ENCODE results near the gene CMTM5. TPM values are rescaled to one million over a fixed set of nuclear protein-coding genes. Genes with fewer than 3 reads are reported as not detected.

The CMTM5 gene
- total RNA-seq, 1 donor from 2014 or later = 2.9 TPM

DNA sequence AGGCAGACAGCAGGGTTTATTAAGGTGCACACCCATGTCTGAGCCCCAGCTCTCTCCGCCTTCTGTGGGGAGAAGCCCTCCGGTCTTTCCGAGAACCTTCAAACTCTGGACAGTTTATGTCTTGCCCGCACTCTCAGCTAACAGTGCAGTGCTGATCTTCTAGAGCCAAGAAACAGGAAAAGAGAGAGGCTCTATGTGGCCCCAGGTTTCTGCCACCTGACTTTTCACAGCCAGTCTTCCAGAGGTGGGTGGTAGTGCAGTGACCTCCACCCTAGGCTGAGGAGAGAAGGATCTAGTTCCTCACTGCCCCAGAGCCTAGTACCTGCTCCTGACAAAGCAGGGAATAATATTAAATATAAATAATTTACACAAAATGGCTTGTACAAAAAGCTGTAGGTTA is 20.2 kb upstream of the CMTM5 start:
- H3K9me3 ChIP-seq = no peaks in the 10 kb centered on the region
- TF ChIP-seq, protein P1, sequence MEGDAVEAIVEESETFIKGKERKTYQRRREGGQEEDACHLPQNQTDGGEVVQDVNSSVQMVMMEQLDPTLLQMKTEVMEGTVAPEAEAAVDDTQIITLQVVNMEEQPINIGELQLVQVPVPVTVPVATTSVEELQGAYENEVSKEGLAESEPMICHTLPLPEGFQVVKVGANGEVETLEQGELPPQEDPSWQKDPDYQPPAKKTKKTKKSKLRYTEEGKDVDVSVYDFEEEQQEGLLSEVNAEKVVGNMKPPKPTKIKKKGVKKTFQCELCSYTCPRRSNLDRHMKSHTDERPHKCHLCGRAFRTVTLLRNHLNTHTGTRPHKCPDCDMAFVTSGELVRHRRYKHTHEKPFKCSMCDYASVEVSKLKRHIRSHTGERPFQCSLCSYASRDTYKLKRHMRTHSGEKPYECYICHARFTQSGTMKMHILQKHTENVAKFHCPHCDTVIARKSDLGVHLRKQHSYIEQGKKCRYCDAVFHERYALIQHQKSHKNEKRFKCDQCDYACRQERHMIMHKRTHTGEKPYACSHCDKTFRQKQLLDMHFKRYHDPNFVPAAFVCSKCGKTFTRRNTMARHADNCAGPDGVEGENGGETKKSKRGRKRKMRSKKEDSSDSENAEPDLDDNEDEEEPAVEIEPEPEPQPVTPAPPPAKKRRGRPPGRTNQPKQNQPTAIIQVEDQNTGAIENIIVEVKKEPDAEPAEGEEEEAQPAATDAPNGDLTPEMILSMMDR (IDR thresholded peaks at IDR 0.05) = no peak
- no peaks in the 10 kb centered on the region for H3K27me3 ChIP-seq
- peaks cover 12 to 17% of the 10 kb centered on the region in 2 donors for H3K36me3 ChIP-seq
- H3K4me3 ChIP-seq = no peak overlapping the region
- intact Hi-C loops (cut with DNase I) = loop anchor here (1.0 kb wide), 1 partner anchor 24 kb away; no protein-coding TSS in a partner anchor
- H3K27ac ChIP-seq = no peak overlapping the region
- H3K4me1 ChIP-seq = peaks cover 4 to 11% of the 10 kb centered on the region in 2 donors
- DNase-seq (ENCODE audit: low spot score in 2 of 2) = peak in 1 of 2 donors; percentile 16

DNA sequence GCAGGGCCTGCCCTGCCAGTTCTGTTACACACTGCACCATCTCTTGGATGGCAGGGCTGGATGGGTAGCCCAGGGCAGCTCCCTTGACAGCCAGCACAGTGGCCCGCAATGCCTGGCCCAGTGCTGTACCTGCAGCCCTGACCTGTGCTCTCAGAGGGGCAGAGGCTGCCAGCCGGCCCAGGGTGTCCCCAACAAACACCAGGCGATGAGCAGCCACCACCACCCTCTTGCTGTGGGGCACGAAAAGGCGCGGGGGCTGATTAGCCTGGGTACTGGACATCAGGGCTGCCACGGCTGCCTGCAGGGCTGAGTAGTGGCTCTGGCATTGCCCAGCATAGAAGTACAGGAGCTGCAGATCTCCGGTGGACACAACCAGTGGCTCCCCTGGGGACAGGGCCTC is 19.6 kb upstream of the CMTM5 start:
- H3K36me3 ChIP-seq = peaks cover 12 to 17% of the 10 kb centered on the region in 2 donors
- intact Hi-C loops (cut with DNase I) = no loop called here
- H3K27me3 ChIP-seq = no peaks in the 10 kb centered on the region
- H3K4me1 ChIP-seq = peaks cover 2 to 10% of the 10 kb centered on the region in 2 donors
- TF ChIP-seq, protein P1 (IDR thresholded peaks at IDR 0.05) = no peak
- peak in 1 of 2 donors; percentile 57 for DNase-seq (ENCODE audit: low spot score in 2 of 2)
- no peaks in the 10 kb centered on the region for H3K9me3 ChIP-seq
- H3K27ac ChIP-seq = no peak overlapping the region
- H3K4me3 ChIP-seq = no peak overlapping the region

DNA sequence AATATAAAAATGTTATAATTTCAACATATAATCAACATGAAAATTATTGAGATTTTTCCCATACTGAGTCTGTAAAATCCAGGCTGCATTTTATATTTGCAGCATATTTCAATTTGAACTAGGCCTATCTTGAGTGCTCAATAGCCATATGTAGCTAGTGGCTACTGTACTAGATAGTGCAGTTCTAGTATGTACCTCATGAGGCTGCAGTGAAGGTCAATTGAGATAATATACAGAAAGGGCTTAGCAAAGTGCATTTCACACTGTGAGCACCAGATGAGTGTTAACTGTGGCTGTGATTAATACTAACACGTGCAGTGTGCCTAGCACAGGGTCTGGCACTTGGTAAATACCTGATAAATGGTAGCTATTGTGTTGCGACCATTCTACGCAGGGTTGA is 18.8 kb upstream of the CMTM5 start:
- no peak for DNase-seq (ENCODE audit: low spot score in 2 of 2)
- Histone ChIP-seq H3K27me3 (no peaks in the 10 kb centered on the region), H3K27ac (no peak overlapping the region), H3K4me1 (peaks cover 2 to 10% of the 10 kb centered on the region in 2 donors), H3K36me3 (peaks cover 12 to 17% of the 10 kb centered on the region in 2 donors), H3K4me3 (no peak overlapping the region), H3K9me3 (no peaks in the 10 kb centered on the region)
- intact Hi-C loops (cut with DNase I) = no loop called here
- TF ChIP-seq, protein P1 (IDR thresholded peaks at IDR 0.05) = no peak

DNA sequence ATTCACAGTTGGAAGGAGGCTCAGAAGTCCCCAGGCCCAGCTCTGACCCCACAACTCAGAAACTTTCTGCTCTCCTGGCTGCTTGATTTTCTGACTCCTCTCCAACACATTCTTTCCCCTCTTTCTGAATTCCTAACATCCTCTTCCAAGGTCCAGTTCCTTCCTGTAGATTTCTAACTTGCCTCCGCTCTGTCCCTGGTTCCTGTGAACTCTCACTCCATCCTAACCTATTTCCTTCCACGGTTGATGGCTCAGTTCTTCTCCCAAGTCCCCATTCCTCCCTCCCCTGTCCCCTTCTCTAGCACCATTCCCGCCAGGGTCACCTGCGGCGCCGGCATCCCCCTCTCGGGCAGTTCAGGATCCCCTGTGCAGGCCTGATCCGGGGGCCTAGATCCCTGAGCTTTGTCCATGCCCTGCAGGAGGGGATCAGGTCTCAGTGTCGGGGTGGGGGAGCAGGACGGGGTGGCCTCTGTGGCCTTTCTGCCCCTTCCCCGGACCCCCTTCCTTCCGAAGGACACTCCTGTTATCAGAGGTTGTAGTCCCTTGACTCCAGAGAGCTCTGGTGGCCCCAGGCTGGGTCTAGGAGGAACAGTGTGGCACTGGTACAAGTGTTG is 18.2 kb upstream of the CMTM5 start:
- DNase-seq (ENCODE audit: low spot score in 2 of 2) = no peak
- no peaks in the 10 kb centered on the region for H3K27me3 ChIP-seq
- H3K9me3 ChIP-seq = no peaks in the 10 kb centered on the region
- H3K4me3 ChIP-seq = no peak overlapping the region
- intact Hi-C loops (cut with DNase I) = no loop called here
- TF ChIP-seq, protein P1 (IDR thresholded peaks at IDR 0.05) = no peak
- peak overlapping the region in 1 of 2 donors; percentile 16 for H3K27ac ChIP-seq
- peaks cover 12 to 17% of the 10 kb centered on the region in 2 donors for H3K36me3 ChIP-seq
- H3K4me1 ChIP-seq = peaks cover 2 to 9% of the 10 kb centered on the region in 2 donors

DNA sequence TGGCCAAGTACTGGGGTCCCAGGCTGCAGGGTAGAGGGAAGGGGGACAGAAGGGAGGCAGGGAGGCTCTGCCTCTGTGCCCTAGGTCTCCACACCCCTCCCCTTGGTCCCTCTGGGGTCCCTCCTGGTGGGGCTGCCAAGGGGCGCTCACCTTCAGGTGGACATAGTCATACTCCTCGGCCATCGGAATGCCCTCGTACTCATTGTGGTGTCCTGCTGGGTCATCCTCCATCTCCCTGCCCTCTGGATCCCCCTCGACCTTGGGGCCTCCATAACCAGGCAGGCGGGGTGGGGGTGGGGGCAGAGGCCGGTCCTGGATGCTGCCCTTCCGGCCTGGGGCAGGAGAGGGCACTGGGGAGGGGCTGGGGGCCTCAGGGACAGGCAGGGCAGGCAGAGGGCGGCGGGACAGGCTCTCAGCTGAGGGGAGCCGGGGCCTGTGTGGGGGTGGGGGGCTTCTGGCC is 17.6 kb upstream of the CMTM5 start:
- Histone ChIP-seq H3K9me3 (no peaks in the 10 kb centered on the region), H3K27me3 (no peaks in the 10 kb centered on the region), H3K4me1 (peaks cover 5 to 14% of the 10 kb centered on the region in 2 donors), H3K36me3 (peaks cover 12 to 17% of the 10 kb centered on the region in 2 donors), H3K4me3 (no peak overlapping the region), H3K27ac (peak overlapping the region in 1 of 2 donors; percentile 16)
- intact Hi-C loops (cut with DNase I) = no loop called here
- peak in 1 of 2 donors; percentile 47 for DNase-seq (ENCODE audit: low spot score in 2 of 2)
- TF ChIP-seq, protein P1 (IDR thresholded peaks at IDR 0.05) = no peak
